CD4-positive, alpha-beta T cell (primary cell): Measurements from ENCODE around the gene CFAP45. TPM values are rescaled to one million over a fixed set of nuclear protein-coding genes. Genes with fewer than 3 reads are reported as not detected.

Experiments
- ATAC-seq: fragments of 200-7000 bp; cut with Tn5 transposase; one replicate; pipeline ENCODE4 v1.10.0; 2022; ENCODE audit warnings: mild to moderate bottlenecking; ENCODE audit not compliant: poor library complexity
- CTCF ChIA-PET: fragments of 350-600 bp; sonication (Branson Sonifier 250); formaldehyde crosslinking; loops from one replicate; lab custom pipeline; 2021; ENCODE audit warnings: antibody characterized with exemption, inconsistent platforms; lab: Charles Lee
- POLR2A ChIA-PET: fragments of 350-600 bp; sonication (Branson Sonifier 250); formaldehyde crosslinking; loops from one replicate; lab custom pipeline; 2021; ENCODE audit warnings: antibody characterized with exemption, inconsistent platforms; lab: Charles Lee
- DNase-seq, 14 experiments: peaks; one replicate each; pipeline ENCODE4 v3.0.0-alpha.2; 2013 to 2020; ENCODE audit warnings: mixed read lengths in 2 of 14
- H3K27ac ChIP-seq, 2 donors: one replicate each; pipeline versions ENCODE4 v1.5.1 to v1.7.0; 2013; ENCODE audit warnings: low read length in 2 of 2, low read depth in 1 of 2, mild to moderate bottlenecking in 1 of 2
- H3K27me3 ChIP-seq, 2 experiments: 1 replicate in 1 of 2; 2 replicates in 1 of 2; pipeline versions ENCODE4 v1.6.1 to v1.7.0; 2013; ENCODE audit warnings: low read length in 2 of 2, control low read depth in 1 of 2, mild to moderate bottlenecking in 1 of 2, moderate library complexity in 1 of 2; ENCODE audit not compliant: insufficient read depth in 2 of 2, control insufficient read depth in 1 of 2
- H3K36me3 ChIP-seq: one replicate; pipeline ENCODE4 v1.6.1; 2013; ENCODE audit warnings: low read length, control low read depth; ENCODE audit not compliant: insufficient read depth
- H3K4me1 ChIP-seq: one replicate; pipeline ENCODE4 v1.6.1; 2013; ENCODE audit warnings: low read length, control low read depth; ENCODE audit not compliant: insufficient read depth
- H3K4me3 ChIP-seq: one replicate; pipeline ENCODE4 v1.5.1; 2013; ENCODE audit warnings: mild to moderate bottlenecking, low read length, moderate library complexity
- H3K9me3 ChIP-seq, 2 experiments: 1 replicate in 1 of 2; 2 replicates in 1 of 2; pipeline versions ENCODE4 v1.6.1 to v1.7.0; 2013; ENCODE audit warnings: low read length in 2 of 2, mild to moderate bottlenecking in 2 of 2, control low read depth in 1 of 2, moderate library complexity in 1 of 2; ENCODE audit not compliant: control insufficient read depth in 1 of 2, insufficient read depth in 1 of 2
- H3K27ac Mint-ChIP-seq: one replicate; pipeline ENCODE4 v1.8.0; 2020; ENCODE audit warnings: mixed read lengths
- H3K27me3 Mint-ChIP-seq: one replicate; pipeline ENCODE4 v1.8.0; 2021; ENCODE audit warnings: mixed read lengths
- H3K36me3 Mint-ChIP-seq: one replicate; pipeline ENCODE4 v1.8.0; 2021; ENCODE audit warnings: low read depth, mixed read lengths
- H3K4me1 Mint-ChIP-seq: one replicate; pipeline ENCODE4 v1.8.0; 2021; ENCODE audit warnings: low read depth, mixed read lengths
- H3K4me3 Mint-ChIP-seq: one replicate; pipeline ENCODE4 v1.8.0; 2020; ENCODE audit warnings: mild to moderate bottlenecking, mixed read lengths
- H3K9me3 Mint-ChIP-seq: one replicate; pipeline ENCODE4 v1.8.0; 2020; ENCODE audit warnings: mixed read lengths
- intact Hi-C, 2 experiments: fragments of 100-400 bp; cut with DNase I in 1 of 2; cut with micrococcal nuclease in 1 of 2; formaldehyde crosslinking; loops; one replicate each; pipeline versions ENCODE4 v1.15.1 to v1.9.0; 2023 to 2025; cut with DNase I, micrococcal nuclease
- total RNA-seq, 174 experiments: library from RNA in 2 of 174; stranded (reverse) in 2 of 174; gene quantifications; one replicate each; pipeline ENCODE4 v1.2.3 and lab custom pipeline; 2021 to 2026
- TF ChIP-seq, protein P1 (sequence below): fragments of 200-600 bp; IDR thresholded peaks from one replicate; pipeline ENCODE4 v1.8.0; 2022; ENCODE audit warnings: antibody characterized with exemption, mild to moderate bottlenecking

The CFAP45 gene
- total RNA-seq, 2 experiments from 2014 or later: 8.4 to 9.0 TPM

DNA sequence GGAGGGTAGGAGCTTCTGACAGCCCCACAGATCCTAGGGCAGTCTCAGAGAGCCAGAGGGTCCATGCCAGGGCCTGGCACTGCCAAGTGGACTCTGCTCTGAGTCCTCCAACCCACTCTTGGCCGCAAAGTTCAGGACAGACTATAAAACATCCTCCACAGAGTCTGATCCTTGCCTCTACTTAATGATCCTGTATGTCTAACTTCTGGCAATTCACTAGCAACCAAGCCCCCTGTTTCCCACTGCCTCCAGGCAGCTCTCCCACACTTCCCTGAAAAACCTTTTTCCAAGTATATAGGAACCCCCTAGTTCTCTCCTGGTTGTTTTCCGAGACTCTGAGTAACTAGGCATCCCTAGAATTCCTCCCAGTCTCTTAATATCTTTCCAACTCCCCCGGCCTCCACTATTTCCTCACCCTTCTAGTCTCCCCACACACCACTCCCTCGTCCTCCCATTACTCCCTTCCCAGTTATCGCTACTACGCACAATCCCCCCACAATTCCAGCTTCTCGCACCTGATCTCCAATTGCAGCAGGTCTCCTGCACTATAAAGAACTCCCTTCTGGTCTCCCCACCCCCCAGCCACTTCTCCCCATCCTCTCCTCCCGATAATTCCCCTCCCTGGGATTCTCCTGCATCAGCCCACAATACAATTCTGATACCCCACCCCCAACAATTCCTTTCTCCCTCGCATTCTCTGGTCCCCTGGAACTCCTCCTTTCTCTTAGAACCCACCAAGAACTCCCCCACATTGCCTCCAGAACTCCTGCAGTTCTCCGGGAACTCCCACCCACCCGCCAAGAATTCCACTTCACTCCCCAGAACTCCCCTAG is 44.9 kb upstream of the CFAP45 start:
- CTCF ChIA-PET: interaction anchor here (0.9 to 2.2 kb wide), 8 partner anchors 20 to 164 kb away, joined by 3 to 25 read pairs (median 7); partner anchors contain the start of genes DUSP23 and TAGLN2
- Histone ChIP-seq H3K27ac (no peak overlapping the region), H3K4me3 (peak overlapping the region; percentile 46), H3K27me3 (peaks cover 22 to 26% of the 10 kb centered on the region in 2 experiments), H3K4me1 (peaks cover 15% of the 10 kb centered on the region), H3K36me3 (no peaks in the 10 kb centered on the region), H3K9me3 (no peaks in the 10 kb centered on the region)
- H3K9me3 Mint-ChIP-seq: no peaks in the 10 kb centered on the region
- DNase-seq (no peak), ATAC-seq (no peak)
- peak overlapping the region; percentile 62 for H3K4me3 Mint-ChIP-seq
- H3K36me3 Mint-ChIP-seq: no peaks in the 10 kb centered on the region
- intact Hi-C loops: loop anchor here (1.0 to 5.0 kb wide), 4 partner anchors 147 to 813 kb away; no protein-coding TSS in a partner anchor
- POLR2A ChIA-PET: interaction anchor here (1.0 to 1.6 kb wide), 7 partner anchors 8 to 63 kb away, joined by 3 to 7 read pairs (median 4); partner anchors contain the start of gene TAGLN2
- H3K4me1 Mint-ChIP-seq: peaks cover 10% of the 10 kb centered on the region
- TF ChIP-seq, protein P1, sequence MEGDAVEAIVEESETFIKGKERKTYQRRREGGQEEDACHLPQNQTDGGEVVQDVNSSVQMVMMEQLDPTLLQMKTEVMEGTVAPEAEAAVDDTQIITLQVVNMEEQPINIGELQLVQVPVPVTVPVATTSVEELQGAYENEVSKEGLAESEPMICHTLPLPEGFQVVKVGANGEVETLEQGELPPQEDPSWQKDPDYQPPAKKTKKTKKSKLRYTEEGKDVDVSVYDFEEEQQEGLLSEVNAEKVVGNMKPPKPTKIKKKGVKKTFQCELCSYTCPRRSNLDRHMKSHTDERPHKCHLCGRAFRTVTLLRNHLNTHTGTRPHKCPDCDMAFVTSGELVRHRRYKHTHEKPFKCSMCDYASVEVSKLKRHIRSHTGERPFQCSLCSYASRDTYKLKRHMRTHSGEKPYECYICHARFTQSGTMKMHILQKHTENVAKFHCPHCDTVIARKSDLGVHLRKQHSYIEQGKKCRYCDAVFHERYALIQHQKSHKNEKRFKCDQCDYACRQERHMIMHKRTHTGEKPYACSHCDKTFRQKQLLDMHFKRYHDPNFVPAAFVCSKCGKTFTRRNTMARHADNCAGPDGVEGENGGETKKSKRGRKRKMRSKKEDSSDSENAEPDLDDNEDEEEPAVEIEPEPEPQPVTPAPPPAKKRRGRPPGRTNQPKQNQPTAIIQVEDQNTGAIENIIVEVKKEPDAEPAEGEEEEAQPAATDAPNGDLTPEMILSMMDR: no peak
- no peak overlapping the region for H3K27ac Mint-ChIP-seq
- H3K27me3 Mint-ChIP-seq: peaks cover 43% of the 10 kb centered on the region

DNA sequence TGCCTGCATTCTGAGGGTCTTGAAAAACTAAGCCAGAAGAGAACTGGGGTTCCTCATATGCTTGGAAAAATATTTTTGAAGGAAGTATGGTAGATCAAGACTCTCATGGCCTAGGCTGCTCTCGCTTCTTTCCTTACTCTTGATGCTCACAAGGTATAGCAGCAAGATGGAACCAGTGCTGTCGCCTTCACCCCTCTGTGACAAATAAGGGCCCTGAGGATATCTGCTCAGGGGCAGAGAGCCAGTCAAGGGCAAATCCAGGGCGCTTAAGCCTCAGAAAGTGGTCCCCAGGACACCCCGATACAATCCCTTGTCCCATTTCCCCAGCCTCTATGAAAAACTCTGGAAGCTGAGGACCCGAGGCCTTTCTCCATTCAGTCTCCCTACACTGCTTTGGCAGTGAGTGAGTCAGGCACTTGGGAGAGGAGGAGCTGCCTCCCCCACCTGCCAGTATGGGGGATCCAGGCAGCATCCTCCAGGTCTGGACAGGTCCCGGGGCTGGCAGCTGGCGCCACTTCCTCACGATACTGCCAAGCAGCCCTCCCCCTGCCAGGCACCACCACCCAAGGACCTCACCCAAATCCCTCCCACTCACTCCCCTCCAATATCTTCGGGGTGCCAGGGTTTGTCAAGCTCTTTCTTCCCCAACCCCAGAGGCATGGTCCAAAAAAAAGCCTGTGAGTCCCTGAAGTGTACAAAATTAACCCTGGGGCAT is 44.1 kb upstream of the CFAP45 start:
- ATAC-seq (no peak), DNase-seq (no peak)
- Histone ChIP-seq H3K36me3 (no peaks in the 10 kb centered on the region), H3K27me3 (peaks cover 22 to 26% of the 10 kb centered on the region in 2 experiments), H3K4me1 (peaks cover 15% of the 10 kb centered on the region), H3K27ac (no peak overlapping the region), H3K9me3 (no peaks in the 10 kb centered on the region), H3K4me3 (no peak overlapping the region)
- Mint-ChIP-seq H3K4me1 (peaks cover 10% of the 10 kb centered on the region), H3K9me3 (no peaks in the 10 kb centered on the region), H3K27me3 (peaks cover 50% of the 10 kb centered on the region), H3K27ac (no peak overlapping the region), H3K36me3 (no peaks in the 10 kb centered on the region), H3K4me3 (no peak overlapping the region)
- ChIA-PET CTCF (interaction anchor here (1.0 kb wide), 1 partner anchor 145 kb away, joined by 3 read pairs; no protein-coding TSS in a partner anchor), POLR2A (interaction anchor here (1.2 kb wide), 1 partner anchor 19 kb away, joined by 4 read pairs; the partner anchor contains the start of gene TAGLN2)
- intact Hi-C loops: no loop called here
- TF ChIP-seq, protein P1: no peak

DNA sequence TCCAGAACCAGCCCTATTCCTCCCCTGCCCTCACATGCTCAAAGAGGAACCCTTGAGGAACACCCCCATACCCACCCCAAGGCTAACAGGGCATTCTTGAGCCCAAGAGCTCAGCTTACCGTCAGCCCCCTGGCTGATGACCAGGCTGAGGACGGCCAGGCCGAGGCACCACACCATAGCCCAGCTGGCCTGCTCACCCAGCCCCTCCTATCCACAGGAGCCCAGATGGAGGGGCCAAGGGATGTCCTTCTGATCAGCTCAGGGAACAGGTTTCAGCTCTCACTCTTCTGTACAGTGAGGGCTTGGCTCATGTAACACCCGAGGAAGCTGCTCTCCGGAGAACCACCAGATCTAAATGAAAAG is 43.3 kb upstream of the CFAP45 start:
- CTCF ChIA-PET: no interaction called here
- Histone ChIP-seq H3K9me3 (no peaks in the 10 kb centered on the region), H3K4me1 (peaks cover 15% of the 10 kb centered on the region), H3K36me3 (no peaks in the 10 kb centered on the region), H3K27me3 (peaks cover 22 to 26% of the 10 kb centered on the region in 2 experiments), H3K27ac (no peak overlapping the region), H3K4me3 (no peak overlapping the region)
- no peak for DNase-seq
- no peak overlapping the region for H3K27ac Mint-ChIP-seq
- ATAC-seq: no peak
- peaks cover 10% of the 10 kb centered on the region for H3K4me1 Mint-ChIP-seq
- TF ChIP-seq, protein P1: no peak
- H3K9me3 Mint-ChIP-seq: no peaks in the 10 kb centered on the region
- H3K27me3 Mint-ChIP-seq: peaks cover 50% of the 10 kb centered on the region
- intact Hi-C loops: no loop called here
- H3K36me3 Mint-ChIP-seq: no peaks in the 10 kb centered on the region
- POLR2A ChIA-PET: no interaction called here
- H3K4me3 Mint-ChIP-seq: no peak overlapping the region
